Stimulated activated effector memory CD8-positive, alpha-beta T cell treated with anti-CD3 and anti-CD28 coated beads, Interleukin-12 subunit alpha, Interleukin-12 subunit beta, amount 100 ng/mL, for 72 hours (primary cell): Measurements from ENCODE around the gene HVCN1.
"Not testable (repeated sequence)": the region's sequence is repeated elsewhere in the genome, so short reads cannot be mapped to it uniquely, and the experiment has no call there.

Experiments used
- ATAC-seq: fragments of 150-1000 bp; cut with Tn5 transposase; 2 replicates; pipeline ENCODE4 v1.10.0; 2021
- DNase-seq, 2 donors: peaks; one replicate each; pipeline ENCODE4 v3.0.0; 2021 to 2022; ENCODE audit warnings: low spot score in 2 of 2
- H3K27ac Mint-ChIP-seq: one replicate; pipeline ENCODE4 v1.8.0; 2022; ENCODE audit warnings: mild to moderate bottlenecking, mixed read lengths
- H3K36me3 Mint-ChIP-seq: one replicate; pipeline ENCODE4 v1.8.0; 2022; ENCODE audit warnings: mild to moderate bottlenecking, mixed read lengths
- H3K4me1 Mint-ChIP-seq: one replicate; pipeline ENCODE4 v1.8.0; 2022; ENCODE audit warnings: mixed read lengths
- H3K4me3 Mint-ChIP-seq: one replicate; pipeline ENCODE4 v1.8.0; 2022; ENCODE audit warnings: mild to moderate bottlenecking, mixed read lengths
- H3K9me3 Mint-ChIP-seq: one replicate; pipeline ENCODE4 v1.8.0; 2022; ENCODE audit warnings: mixed read lengths

HVCN1 gene

DNA sequence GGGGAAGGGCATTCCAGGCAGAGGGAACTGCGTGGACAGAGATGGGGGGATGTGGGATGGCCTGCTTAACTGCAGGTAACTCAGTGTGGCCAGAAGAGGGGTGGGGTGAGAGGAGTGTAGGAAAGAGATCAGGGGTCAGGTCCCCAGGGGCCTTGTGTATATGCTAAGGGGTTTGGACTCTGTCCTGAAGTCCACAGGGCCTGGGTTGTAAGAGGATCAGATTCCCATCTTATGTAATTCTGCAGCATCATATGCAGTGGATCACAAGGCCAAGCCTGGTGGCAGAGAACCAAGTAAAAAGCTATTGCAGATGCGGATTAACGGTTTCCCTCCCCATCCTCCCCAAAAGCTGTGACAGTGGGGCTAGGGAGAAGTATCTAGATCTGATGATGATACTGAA, 66.3 kb downstream of the HVCN1 start:
- H3K4me1 Mint-ChIP-seq = no peaks in the 10 kb centered on the region
- no peak overlapping the region for H3K4me3 Mint-ChIP-seq
- DNase-seq = no peak
- no peaks in the 10 kb centered on the region for H3K9me3 Mint-ChIP-seq
- H3K27ac Mint-ChIP-seq = no peak overlapping the region
- no peaks in the 10 kb centered on the region for H3K36me3 Mint-ChIP-seq
- ATAC-seq = no peak

GRCh38 chr12:110619534-110619953, 69.4 kb downstream of the HVCN1 start:
- ATAC-seq (peak; percentile 90), DNase-seq (no peak)
- Mint-ChIP-seq H3K9me3 (no peaks in the 10 kb centered on the region), H3K4me3 (no peak overlapping the region), H3K4me1 (no peaks in the 10 kb centered on the region), H3K27ac (no peak overlapping the region), H3K36me3 (peaks cover 6% of the 10 kb centered on the region)

- Mint-ChIP-seq H3K4me1 (no peaks in the 10 kb centered on the region), H3K36me3 (peaks cover 6% of the 10 kb centered on the region), H3K9me3 (no peaks in the 10 kb centered on the region), H3K27ac (no peak overlapping the region), H3K4me3 (no peak overlapping the region)
- ATAC-seq (no peak), DNase-seq (no peak)
Measured at GRCh38 chr12:110616471-110617115, 72.3 kb downstream of the HVCN1 start.

DNA sequence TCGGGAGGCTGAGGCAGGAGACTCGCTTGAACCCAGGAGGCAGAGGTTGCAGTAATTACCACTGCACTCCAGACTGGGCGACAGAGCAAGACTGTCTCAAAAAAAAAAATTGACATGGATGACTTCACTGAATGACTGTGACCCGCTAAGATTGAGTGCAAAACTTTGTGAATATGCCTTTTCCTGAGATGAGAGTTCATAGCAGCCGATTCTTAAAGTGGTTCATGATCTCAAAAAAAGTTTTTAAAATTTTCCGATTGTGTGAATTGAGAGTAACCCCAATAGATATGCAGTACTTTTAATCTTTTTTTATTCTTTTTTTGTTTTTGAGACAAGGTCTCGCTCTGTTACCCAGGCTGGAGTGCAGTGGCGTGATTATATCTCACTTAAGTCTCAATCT, 73.7 kb downstream of the HVCN1 start:
- peaks cover 6% of the 10 kb centered on the region for H3K36me3 Mint-ChIP-seq
- ATAC-seq (no peak), DNase-seq (no peak)
- peak overlapping the region; percentile 78 for H3K27ac Mint-ChIP-seq
- no peaks in the 10 kb centered on the region for H3K9me3 Mint-ChIP-seq
- H3K4me3 Mint-ChIP-seq = peak overlapping the region; percentile 71
- H3K4me1 Mint-ChIP-seq = no peaks in the 10 kb centered on the region

DNA sequence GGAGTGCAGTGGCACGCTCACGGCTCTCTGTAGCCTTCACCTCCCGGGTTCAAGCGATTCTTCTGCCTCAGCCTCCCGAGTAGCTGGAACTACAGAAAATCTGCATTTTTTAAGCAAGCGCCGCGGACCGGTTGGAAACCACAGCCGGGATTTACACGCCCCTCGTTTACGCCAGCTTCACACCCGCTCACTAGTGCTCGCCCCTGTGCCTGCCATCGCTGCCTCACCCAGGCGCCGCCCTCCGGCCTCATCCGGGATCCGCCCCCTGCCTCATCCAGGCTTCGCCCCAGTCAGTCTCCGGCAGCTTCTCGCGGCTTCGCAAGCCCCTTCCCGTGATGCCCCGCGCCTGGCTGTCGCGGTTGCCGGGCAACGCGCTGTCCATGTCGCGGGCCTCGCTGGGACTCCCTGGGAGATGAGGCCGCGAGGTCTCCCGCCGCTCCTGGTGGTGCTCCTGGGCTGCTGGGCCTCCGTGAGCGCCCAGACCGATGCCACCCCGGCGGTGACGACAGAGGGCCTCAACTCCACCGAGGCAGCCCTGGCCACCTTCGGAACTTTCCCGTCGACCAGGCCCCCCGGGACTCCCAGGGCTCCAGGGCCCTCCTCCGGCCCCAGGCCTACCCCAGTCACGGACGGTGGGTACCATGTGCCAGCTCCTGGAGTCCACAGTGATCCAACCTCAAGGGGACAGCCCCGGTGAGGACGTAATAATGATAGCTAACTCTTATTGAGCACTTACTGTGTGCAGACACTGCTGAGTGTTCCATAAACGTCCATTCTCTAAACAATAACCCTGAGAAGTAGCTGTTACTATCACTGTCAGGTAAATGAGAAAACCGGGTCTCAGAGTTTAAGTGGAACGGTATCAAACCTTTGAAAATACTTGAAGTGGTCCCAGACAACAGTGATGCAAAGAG, 74.9 kb downstream of the HVCN1 start, which contains the start of gene TCTN1:
Gene TCTN1 (plus strand): TSS at position 359 of the 914 bp plus-strand sequence. CDS start 54 bp downstream, at position 413.
- DNase-seq = peak; percentile 88 to 98
- Mint-ChIP-seq H3K9me3 (no peaks in the 10 kb centered on the region), H3K36me3 (peaks cover 6% of the 10 kb centered on the region), H3K4me3 (peak within 1 kb of the TSS; percentile 71), H3K27ac (peak within 1 kb of the TSS; percentile 78), H3K4me1 (no peaks in the 10 kb centered on the region)
- peak; percentile 99 for ATAC-seq

DNA sequence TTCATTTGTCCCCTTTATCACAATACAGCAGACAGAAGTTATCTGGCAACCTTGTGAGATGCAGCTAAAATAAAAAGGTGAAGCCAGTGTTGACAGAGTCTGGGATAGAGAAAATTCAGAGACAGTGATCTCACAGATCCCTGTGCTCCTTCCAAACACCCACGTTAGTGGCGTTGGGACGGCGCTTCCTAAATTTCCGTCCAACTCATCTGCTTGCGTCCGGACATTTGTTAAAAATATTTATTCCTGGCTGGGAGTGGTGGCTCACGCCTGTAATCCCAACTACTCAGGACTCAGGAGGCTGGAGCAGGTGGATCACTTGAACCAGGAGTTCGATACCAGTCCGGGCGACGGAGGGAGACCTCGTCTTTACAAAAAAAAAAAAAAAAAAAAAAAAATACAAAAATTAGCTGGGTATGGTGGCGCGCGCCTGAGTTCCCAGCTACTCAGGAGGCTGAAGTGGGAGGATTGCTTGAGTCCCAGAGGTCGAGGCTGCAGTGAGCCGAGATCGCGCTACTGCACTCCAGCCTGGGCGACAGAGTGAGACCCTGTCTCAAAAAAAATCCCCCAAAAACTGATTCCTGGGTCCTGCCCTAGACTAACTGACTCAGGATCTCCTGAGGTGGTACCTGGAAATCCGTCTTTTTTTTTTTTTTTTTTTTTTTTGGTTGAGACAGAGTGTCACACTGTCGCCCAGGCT, 75.7 kb downstream of the HVCN1 start:
- no peak for ATAC-seq
- no peak for DNase-seq
- H3K27ac Mint-ChIP-seq = peak overlapping the region; percentile 78
- peaks cover 6% of the 10 kb centered on the region for H3K36me3 Mint-ChIP-seq
- no peaks in the 10 kb centered on the region for H3K9me3 Mint-ChIP-seq
- H3K4me1 Mint-ChIP-seq = no peaks in the 10 kb centered on the region
- H3K4me3 Mint-ChIP-seq = peak overlapping the region; percentile 71

GRCh38 chr12:110606253-110606611, 82.7 kb downstream of the HVCN1 start:
- Mint-ChIP-seq H3K4me3 (peak overlapping the region; percentile 76), H3K36me3 (peaks cover 6% of the 10 kb centered on the region), H3K4me1 (no peaks in the 10 kb centered on the region), H3K9me3 (no peaks in the 10 kb centered on the region), H3K27ac (peak overlapping the region; percentile 89)
- DNase-seq = no peak
- no peak for ATAC-seq

DNA sequence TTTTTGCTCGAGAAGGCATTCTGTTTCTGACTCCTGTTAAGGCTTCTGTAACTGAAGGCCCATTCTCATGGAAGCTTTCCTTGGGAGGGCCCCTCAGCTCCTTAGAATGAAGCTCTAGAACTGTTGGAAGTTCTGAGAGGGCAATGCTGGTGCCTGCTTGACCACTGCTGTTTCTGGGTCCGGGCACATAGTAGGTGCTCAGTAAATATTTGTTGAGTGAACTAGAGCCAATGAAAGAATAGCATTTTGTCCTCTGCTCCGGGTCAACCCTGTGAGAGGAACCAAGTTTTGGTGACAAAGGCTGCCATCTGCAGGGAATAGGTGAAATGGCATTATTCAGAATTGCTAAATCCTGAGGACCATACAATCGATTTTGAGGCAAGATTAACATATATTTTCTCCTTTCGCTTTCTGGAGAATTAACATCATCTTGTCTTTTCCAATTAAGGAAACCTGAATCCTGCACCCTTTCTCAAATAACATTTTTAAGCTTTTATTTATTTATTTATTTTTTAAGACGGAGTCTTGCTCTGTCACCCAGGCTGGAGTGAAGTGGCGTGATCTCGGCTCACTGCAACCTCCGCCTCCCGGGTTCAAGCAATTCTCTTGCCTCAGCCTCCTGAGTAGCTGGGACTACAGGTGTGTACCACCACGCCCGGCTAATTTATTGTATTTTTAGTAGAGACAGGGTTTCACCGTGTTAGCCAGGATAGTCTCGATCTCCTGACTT, 86.7 kb downstream of the HVCN1 start:
- DNase-seq (peak in 1 of 2 donors; percentile 72), ATAC-seq (peak; percentile 79)
- H3K4me3 Mint-ChIP-seq, H3K36me3 Mint-ChIP-seq, H3K9me3 Mint-ChIP-seq, H3K4me1 Mint-ChIP-seq, H3K27ac Mint-ChIP-seq: not testable (repeated sequence)

DNA sequence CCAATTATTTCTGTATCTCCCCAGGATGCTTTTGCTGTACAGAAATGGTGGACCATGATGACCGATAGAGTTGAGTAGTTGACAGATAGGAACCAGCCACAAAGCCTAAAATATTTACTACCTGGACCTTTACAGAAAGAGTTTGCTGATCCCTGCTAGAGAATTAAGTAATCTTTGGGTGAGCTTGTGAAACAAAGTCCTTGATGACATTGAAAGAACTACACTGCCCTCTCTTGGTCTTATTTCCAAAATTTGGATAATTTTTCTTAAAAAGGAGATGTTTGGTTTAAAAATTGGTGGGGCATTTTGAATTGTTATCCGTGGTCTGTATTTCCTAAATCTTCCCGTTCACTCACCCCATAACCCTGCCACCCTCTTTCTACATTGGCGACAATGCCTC, 88.7 kb downstream of the HVCN1 start:
- Mint-ChIP-seq H3K4me3 (no peak overlapping the region), H3K36me3 (no peaks in the 10 kb centered on the region), H3K9me3 (no peaks in the 10 kb centered on the region), H3K27ac (no peak overlapping the region), H3K4me1 (peaks cover 7% of the 10 kb centered on the region)
- DNase-seq (no peak), ATAC-seq (no peak)

GRCh38 chr12:110599334-110599733, 89.6 kb downstream of the HVCN1 start:
- Mint-ChIP-seq H3K4me1 (peaks cover 7% of the 10 kb centered on the region), H3K4me3 (no peak overlapping the region), H3K9me3 (no peaks in the 10 kb centered on the region), H3K36me3 (no peaks in the 10 kb centered on the region), H3K27ac (no peak overlapping the region)
- ATAC-seq (no peak), DNase-seq (no peak)
